Prostate gland (tissue), 2 donors: Measurements from ENCODE around the gene LIPN. TPM values are rescaled to one million over a fixed set of nuclear protein-coding genes. Genes with fewer than 3 reads are reported as not detected.

Source experiments
- DNase-seq: peaks from one replicate; pipeline ENCODE4 v3.0.0-alpha.2; 2019; ENCODE audit warnings: low spot score
- H3K27ac ChIP-seq, 2 donors: fragments of 200-600 bp; sonication (generic); 2 replicates each; pipeline ENCODE4 v1.5.1; 2017 to 2019
- H3K27me3 ChIP-seq: fragments of 200-600 bp; sonication (generic); replicated peaks from 2 replicates; pipeline ENCODE4 v1.5.1; 2019; ENCODE audit not compliant: insufficient read depth
- H3K36me3 ChIP-seq, 2 donors: fragments of 200-600 bp; sonication (generic); 1 replicate in 1 of 2; 2 replicates in 1 of 2; pipeline versions ENCODE4 v1.5.1 to v1.8.1; 2017 to 2019
- H3K4me1 ChIP-seq: fragments of 200-600 bp; sonication (generic); replicated peaks from 2 replicates; pipeline ENCODE4 v1.5.1; 2019
- H3K4me3 ChIP-seq, 2 donors: fragments of 200-600 bp; sonication (generic); 2 replicates each; pipeline ENCODE4 v1.5.1; 2017 to 2019
- H3K9me3 ChIP-seq: fragments of 200-600 bp; sonication (generic); 2 replicates; pipeline ENCODE4 v1.5.1; 2017
- CTCF ChIP-seq, 4 experiments: fragments of 200-600 bp in 2 of 4; fragments of 450-650 bp in 2 of 4; sonication (generic) in 2 of 4; IDR thresholded peaks; 1 replicate in 3 of 4; 2 replicates in 1 of 4; pipeline ENCODE4 v1.5.1; 2016 to 2019; ENCODE audit warnings: antibody characterized with exemption in 4 of 4, mild to moderate bottlenecking in 2 of 4, moderate library complexity in 2 of 4
- POLR2A ChIP-seq: fragments of 450-650 bp; IDR thresholded peaks from one replicate; pipeline ENCODE4 v1.6.1; 2016; ENCODE audit warnings: antibody characterized with exemption, mild to moderate bottlenecking
- POLR2AphosphoS5 ChIP-seq: sonication (generic); formaldehyde crosslinking; IDR thresholded peaks from one replicate; pipeline ENCODE4 v1.6.1; 2017; ENCODE audit warnings: antibody characterized with exemption
- WGBS: methylation state at CpG from one replicate; pipeline ENCODE4 v1.1.5; 2018; 5-methylcytosine and 5-hydroxymethylcytosine counted together
- intact Hi-C: fragments of 100-400 bp; cut with DNase I; formaldehyde crosslinking; loops from one replicate; pipeline ENCODE4 v1.14.2; 2022
- total RNA-seq, 2 donors: library from RNA; depleted of rRNA; stranded (reverse); fragments of >200 nt; gene quantifications; one replicate each; pipeline ENCODE4 v1.1.0, GENCODE V29; 2016

The LIPN gene
- total RNA-seq, 2 donors from 2014 or later: not detected

- H3K4me3 ChIP-seq: no peak overlapping the region
- intact Hi-C loops: no loop called here
- no peak overlapping the region for H3K27ac ChIP-seq
- no peaks in the 10 kb centered on the region for H3K4me1 ChIP-seq
- H3K27me3 ChIP-seq: no peaks in the 10 kb centered on the region
- 83% methylated on average over 1 of the region's 1 CpG for WGBS
- DNase-seq: no peak
- no peak for TF ChIP-seq POLR2AphosphoS5
- TF ChIP-seq POLR2A: no peak
- TF ChIP-seq CTCF (IDR thresholded peaks at IDR 0.05): no peak
- H3K9me3 ChIP-seq: no peaks in the 10 kb centered on the region
- H3K36me3 ChIP-seq: no peaks in the 10 kb centered on the region
Measured at GRCh38 chr10:88742448-88742847, 17.4 kb upstream of the LIPN start.

- H3K4me3 ChIP-seq: no peak overlapping the region
- H3K27ac ChIP-seq: no peak overlapping the region
- H3K27me3 ChIP-seq: no peaks in the 10 kb centered on the region
- TF ChIP-seq POLR2AphosphoS5 (no peak), POLR2A (no peak), CTCF (IDR thresholded peaks at IDR 0.05) (no peak)
- 67% methylated on average over 5 of the region's 5 CpGs for WGBS
- H3K36me3 ChIP-seq: no peaks in the 10 kb centered on the region
- no peaks in the 10 kb centered on the region for H3K4me1 ChIP-seq
- no peaks in the 10 kb centered on the region for H3K9me3 ChIP-seq
- no peak for DNase-seq
- intact Hi-C loops: no loop called here
Measured at GRCh38 chr10:88744002-88744401, 15.8 kb upstream of the LIPN start.

GRCh38 chr10:88745633-88746032 lies 14.2 kb upstream of the LIPN start:
- 92% methylated on average over 1 of the region's 1 CpG for WGBS
- no peaks in the 10 kb centered on the region for H3K9me3 ChIP-seq
- no peak for DNase-seq
- H3K27ac ChIP-seq: no peak overlapping the region
- TF ChIP-seq POLR2A: no peak
- no peak for TF ChIP-seq POLR2AphosphoS5
- TF ChIP-seq CTCF (IDR thresholded peaks at IDR 0.05): no peak
- no peaks in the 10 kb centered on the region for H3K36me3 ChIP-seq
- intact Hi-C loops: no loop called here
- no peak overlapping the region for H3K4me3 ChIP-seq
- no peaks in the 10 kb centered on the region for H3K27me3 ChIP-seq
- H3K4me1 ChIP-seq: no peaks in the 10 kb centered on the region

GRCh38 chr10:88754287-88754686 lies 5.5 kb upstream of the LIPN start:
- no peak overlapping the region for H3K27ac ChIP-seq
- no peaks in the 10 kb centered on the region for H3K27me3 ChIP-seq
- H3K9me3 ChIP-seq: no peaks in the 10 kb centered on the region
- DNase-seq: no peak
- intact Hi-C loops: no loop called here
- no peak overlapping the region for H3K4me3 ChIP-seq
- no peaks in the 10 kb centered on the region for H3K4me1 ChIP-seq
- H3K36me3 ChIP-seq: no peaks in the 10 kb centered on the region
- no peak for TF ChIP-seq POLR2A
- no peak for TF ChIP-seq CTCF (IDR thresholded peaks at IDR 0.05)
- no peak for TF ChIP-seq POLR2AphosphoS5

GRCh38 chr10:88755753-88756152 lies 4.1 kb upstream of the LIPN start:
- Histone ChIP-seq H3K27ac (no peak overlapping the region), H3K27me3 (no peaks in the 10 kb centered on the region), H3K4me1 (no peaks in the 10 kb centered on the region), H3K9me3 (no peaks in the 10 kb centered on the region), H3K4me3 (no peak overlapping the region), H3K36me3 (no peaks in the 10 kb centered on the region)
- 66% methylated on average over 3 of the region's 3 CpGs for WGBS
- intact Hi-C loops: no loop called here
- no peak for TF ChIP-seq POLR2AphosphoS5
- TF ChIP-seq POLR2A: no peak
- TF ChIP-seq CTCF (IDR thresholded peaks at IDR 0.05): no peak
- no peak for DNase-seq
